Measurements from ENCODE around the gene RUNDC1. TPM values are rescaled to one million over a fixed set of nuclear protein-coding genes. Genes with fewer than 3 reads are reported as not detected.
"Not testable (repeated sequence)": the region's sequence is repeated elsewhere in the genome, so short reads cannot be mapped to it uniquely, and the experiment has no call there.

Gene RUNDC1
- total RNA-seq, 1 donor from 2014 or later, result 13.1 TPM

- TF ChIP-seq, protein P1, sequence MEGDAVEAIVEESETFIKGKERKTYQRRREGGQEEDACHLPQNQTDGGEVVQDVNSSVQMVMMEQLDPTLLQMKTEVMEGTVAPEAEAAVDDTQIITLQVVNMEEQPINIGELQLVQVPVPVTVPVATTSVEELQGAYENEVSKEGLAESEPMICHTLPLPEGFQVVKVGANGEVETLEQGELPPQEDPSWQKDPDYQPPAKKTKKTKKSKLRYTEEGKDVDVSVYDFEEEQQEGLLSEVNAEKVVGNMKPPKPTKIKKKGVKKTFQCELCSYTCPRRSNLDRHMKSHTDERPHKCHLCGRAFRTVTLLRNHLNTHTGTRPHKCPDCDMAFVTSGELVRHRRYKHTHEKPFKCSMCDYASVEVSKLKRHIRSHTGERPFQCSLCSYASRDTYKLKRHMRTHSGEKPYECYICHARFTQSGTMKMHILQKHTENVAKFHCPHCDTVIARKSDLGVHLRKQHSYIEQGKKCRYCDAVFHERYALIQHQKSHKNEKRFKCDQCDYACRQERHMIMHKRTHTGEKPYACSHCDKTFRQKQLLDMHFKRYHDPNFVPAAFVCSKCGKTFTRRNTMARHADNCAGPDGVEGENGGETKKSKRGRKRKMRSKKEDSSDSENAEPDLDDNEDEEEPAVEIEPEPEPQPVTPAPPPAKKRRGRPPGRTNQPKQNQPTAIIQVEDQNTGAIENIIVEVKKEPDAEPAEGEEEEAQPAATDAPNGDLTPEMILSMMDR (IDR thresholded peaks at IDR 0.05), result no peak
- Mint-ChIP-seq H3K27me3 (ENCODE audit: low read depth) (no peaks in the 10 kb centered on the region), H3K4me1 (ENCODE audit: low read depth) (no peaks in the 10 kb centered on the region), H3K9me3 (ENCODE audit: low read depth) (no peaks in the 10 kb centered on the region), H3K36me3 (ENCODE audit: low read depth) (peaks cover 45% of the 10 kb centered on the region), H3K4me3 (ENCODE audit: unreplicated experiment) (no peak overlapping the region), H3K27ac (ENCODE audit: unreplicated experiment) (no peak overlapping the region)
- no peak for DNase-seq (ENCODE audit: low spot score)
These were observed 26.7 kb upstream of the RUNDC1 start for GRCh38 chr17:42953669-42954068.

GRCh38 chr17:42964161-42964932, 16.0 kb upstream of the RUNDC1 start, which contains the start of gene AARSD1:
AARSD1 (minus strand) TSS chr17:42964454; CDS start chr17:42964440, 14 bp downstream.
- DNase-seq (ENCODE audit: low spot score), result peak; percentile 96
- Mint-ChIP-seq H3K36me3 (ENCODE audit: low read depth) (peaks cover 15% of the 10 kb centered on the region), H3K4me1 (ENCODE audit: low read depth) (peaks cover 16% of the 10 kb centered on the region), H3K9me3 (ENCODE audit: low read depth) (no peaks in the 10 kb centered on the region), H3K4me3 (ENCODE audit: unreplicated experiment) (peak within 1 kb of the TSS; percentile 86), H3K27me3 (ENCODE audit: low read depth) (no peaks in the 10 kb centered on the region), H3K27ac (ENCODE audit: unreplicated experiment) (peak within 1 kb of the TSS; percentile 97)
- TF ChIP-seq, protein P1 (IDR thresholded peaks at IDR 0.05), result no peak

DNA sequence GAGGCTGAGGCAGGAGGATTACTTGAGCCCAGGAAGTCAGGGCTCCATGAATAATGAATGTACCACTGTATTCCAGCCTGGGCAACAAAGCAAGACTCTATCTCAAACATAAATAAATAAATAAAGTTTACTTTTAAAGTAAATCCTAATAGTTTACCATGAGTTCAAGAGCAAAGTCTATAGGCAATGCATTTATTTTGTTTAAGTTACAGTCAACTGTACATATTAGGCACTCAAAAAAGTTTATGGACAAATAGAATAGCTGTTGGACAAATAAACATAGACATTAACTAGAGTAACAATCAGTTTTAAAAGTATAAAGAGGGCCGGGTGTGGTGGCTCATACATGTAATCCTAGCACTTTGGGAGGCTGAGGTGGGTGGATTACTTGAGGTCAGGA, 12.4 kb upstream of the RUNDC1 start:
- Mint-ChIP-seq H3K9me3 (ENCODE audit: low read depth) (no peaks in the 10 kb centered on the region), H3K27ac (ENCODE audit: unreplicated experiment) (no peak overlapping the region), H3K27me3 (ENCODE audit: low read depth) (no peaks in the 10 kb centered on the region), H3K36me3 (ENCODE audit: low read depth) (no peaks in the 10 kb centered on the region), H3K4me1 (ENCODE audit: low read depth) (peaks cover 16% of the 10 kb centered on the region), H3K4me3 (ENCODE audit: unreplicated experiment) (no peak overlapping the region)
- DNase-seq (ENCODE audit: low spot score), result no peak
- TF ChIP-seq, protein P1 (IDR thresholded peaks at IDR 0.05), result no peak

DNA sequence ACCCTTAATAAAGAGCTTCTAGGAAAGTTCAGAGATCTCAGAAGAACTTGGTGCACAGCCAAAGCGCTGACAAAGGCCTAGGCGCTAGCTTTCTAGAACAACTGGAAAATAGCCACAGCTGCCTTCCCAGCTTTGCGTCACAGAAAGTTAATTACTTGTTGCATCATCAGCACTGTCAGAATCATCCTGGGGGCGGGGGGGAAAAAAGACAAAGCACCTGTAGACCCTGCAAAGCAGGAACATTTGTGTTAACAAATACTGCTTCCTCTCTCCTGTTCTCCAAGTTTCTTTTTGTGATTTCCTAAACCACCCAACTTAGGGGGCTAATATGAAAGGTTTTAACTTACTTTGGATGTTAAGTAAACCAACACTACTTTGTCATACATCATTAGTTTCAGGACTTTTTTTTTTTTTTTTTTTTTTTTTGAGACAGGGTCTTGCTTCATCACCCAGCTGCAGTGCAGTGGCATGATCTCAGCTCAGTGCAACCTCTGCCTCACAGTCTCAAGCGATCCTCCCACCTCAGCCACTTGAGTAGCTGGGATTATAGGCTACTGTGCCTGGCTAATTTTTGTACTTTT, 11.3 kb upstream of the RUNDC1 start:
- Mint-ChIP-seq H3K36me3 (ENCODE audit: low read depth) (no peaks in the 10 kb centered on the region), H3K4me1 (ENCODE audit: low read depth) (peaks cover 7% of the 10 kb centered on the region), H3K27ac (ENCODE audit: unreplicated experiment) (no peak overlapping the region), H3K9me3 (ENCODE audit: low read depth) (no peaks in the 10 kb centered on the region), H3K4me3 (ENCODE audit: unreplicated experiment) (no peak overlapping the region), H3K27me3 (ENCODE audit: low read depth) (no peaks in the 10 kb centered on the region)
- TF ChIP-seq, protein P1 (IDR thresholded peaks at IDR 0.05), result no peak
- no peak for DNase-seq (ENCODE audit: low spot score)

GRCh38 chr17:42971589-42971988, 8.8 kb upstream of the RUNDC1 start:
- H3K27me3 Mint-ChIP-seq (ENCODE audit: low read depth), result no peaks in the 10 kb centered on the region
- no peak for DNase-seq (ENCODE audit: low spot score)
- peaks cover 1% of the 10 kb centered on the region for H3K4me1 Mint-ChIP-seq (ENCODE audit: low read depth)
- no peak overlapping the region for H3K4me3 Mint-ChIP-seq (ENCODE audit: unreplicated experiment)
- no peak overlapping the region for H3K27ac Mint-ChIP-seq (ENCODE audit: unreplicated experiment)
- TF ChIP-seq, protein P1 (IDR thresholded peaks at IDR 0.05), result no peak
- no peaks in the 10 kb centered on the region for H3K9me3 Mint-ChIP-seq (ENCODE audit: low read depth)
- H3K36me3 Mint-ChIP-seq (ENCODE audit: low read depth), result no peaks in the 10 kb centered on the region

GRCh38 chr17:42973323-42973722, 7.0 kb upstream of the RUNDC1 start:
- DNase-seq (ENCODE audit: low spot score); H3K4me1 Mint-ChIP-seq (ENCODE audit: low read depth); H3K27me3 Mint-ChIP-seq (ENCODE audit: low read depth): not testable (repeated sequence)

More at GRCh38 chr17:42973323-42973722, 7.0 kb upstream of the RUNDC1 start:
- H3K36me3 Mint-ChIP-seq (ENCODE audit: low read depth); H3K27ac Mint-ChIP-seq (ENCODE audit: unreplicated experiment); H3K9me3 Mint-ChIP-seq (ENCODE audit: low read depth); H3K4me3 Mint-ChIP-seq (ENCODE audit: unreplicated experiment): not testable (repeated sequence)
